Panc1 (cell line): Measurements from ENCODE around the gene CNN2. TPM values are rescaled to one million over a fixed set of nuclear protein-coding genes. Genes with fewer than 3 reads are reported as not detected.

Experiments used
- ATAC-seq: fragments of 200-7000 bp; cut with Tn5 transposase; 2 replicates; pipeline ENCODE4 v1.9.1; 2020; ENCODE audit warnings: mild to moderate bottlenecking, moderate library complexity
- BruUV-seq: library from RNA; stranded (reverse); fragments of 400-500 nt; replicated peaks from 2 replicates; lab custom pipeline; 2021; lab: Mats Ljungman, UMichigan
- CTCF ChIA-PET: fragments of 300-600 bp; sonication (Branson Sonifier 250); formaldehyde crosslinking; loops from one replicate; lab custom pipeline; 2022; ENCODE audit warnings: antibody characterized with exemption; lab: Charles Lee
- POLR2A ChIA-PET: fragments of 300-600 bp; sonication (Branson Sonifier 250); formaldehyde crosslinking; loops from one replicate; lab custom pipeline; 2022; ENCODE audit warnings: antibody characterized with exemption; lab: Charles Lee
- DNase-seq: peaks from one replicate; pipeline ENCODE4 v3.0.0-alpha.2; 2010; ENCODE audit warnings: low read depth, low spot score
- H3K27ac ChIP-seq: 2 replicates; pipeline ENCODE4 v1.5.1; 2011; ENCODE audit warnings: mild to moderate bottlenecking, low read length, inconsistent platforms
- H3K27me3 ChIP-seq: fragments of 200-500 bp; sonication (Bioruptor generic); 2 replicates; pipeline ENCODE4 v1.6.0; 2014; ENCODE audit warnings: low read length, inconsistent platforms; ENCODE audit not compliant: control insufficient read depth, insufficient read depth
- H3K36me3 ChIP-seq: fragments of 200-500 bp; sonication (Bioruptor generic); 2 replicates; pipeline ENCODE4 v1.5.1; 2014; ENCODE audit warnings: inconsistent platforms, mild to moderate bottlenecking, low read length, moderate library complexity; ENCODE audit not compliant: control insufficient read depth, insufficient read depth
- H3K4me1 ChIP-seq: 2 replicates; pipeline ENCODE4 v1.5.1; 2011; ENCODE audit warnings: inconsistent platforms, mild to moderate bottlenecking, low read length, moderate library complexity; ENCODE audit not compliant: control insufficient read depth, insufficient read depth
- H3K4me3 ChIP-seq, 2 experiments: 2 replicates each; pipeline ENCODE4 v1.5.1; 2011 to 2012; ENCODE audit warnings: low read depth in 2 of 2, low read length in 2 of 2, mild to moderate bottlenecking in 2 of 2, inconsistent platforms in 1 of 2, moderate library complexity in 1 of 2
- H3K9me3 ChIP-seq: fragments of 200-500 bp; sonication (Bioruptor generic); 2 replicates; pipeline ENCODE4 v1.5.1; 2014; ENCODE audit warnings: low read depth, mild to moderate bottlenecking, inconsistent platforms, low read length, moderate library complexity; ENCODE audit not compliant: control insufficient read depth, insufficient read depth
- CTCF ChIP-seq: fragments of 450-650 bp; IDR thresholded peaks from 2 replicates; pipeline ENCODE4 v1.5.1; 2017; ENCODE audit warnings: mild to moderate bottlenecking
- POLR2AphosphoS5 ChIP-seq: IDR thresholded peaks from 2 replicates; pipeline ENCODE4 v1.6.1; 2012; ENCODE audit warnings: mild to moderate bottlenecking, low read depth, low read length, moderate library complexity
- REST ChIP-seq, 2 experiments: IDR thresholded peaks; 2 replicates each; pipeline ENCODE4 v1.6.1; 2011 to 2012; ENCODE audit warnings: low read depth in 2 of 2, control low read depth in 1 of 2, low read length in 1 of 2, mild to moderate bottlenecking in 1 of 2, moderate library complexity in 1 of 2; ENCODE audit not compliant: insufficient read depth in 1 of 2
- SIN3A ChIP-seq: IDR thresholded peaks from 2 replicates; pipeline ENCODE4 v1.6.1; 2012; ENCODE audit warnings: low read depth, mild to moderate bottlenecking, low read length, moderate library complexity, borderline replicate concordance; ENCODE audit not compliant: insufficient read depth
- TCF7L2 ChIP-seq: IDR thresholded peaks from 2 replicates; pipeline ENCODE4 v1.6.1; 2011; ENCODE audit warnings: mild to moderate bottlenecking, low read depth, low read length, inconsistent platforms
- in situ Hi-C: cut with HindIII; loops from 2 replicates; pipeline ENCODE4 v1.10.0; 2016; ENCODE audit warnings: low sequenced_read_pairs, low pct_unique_long_range_greater_than_20kb
- intact Hi-C: fragments of 100-400 bp; cut with micrococcal nuclease; formaldehyde crosslinking; loops from one replicate; pipeline ENCODE4 v1.10.0; 2022; ENCODE audit not compliant: unreplicated experiment
- total RNA-seq: library from RNA; stranded (reverse); gene quantifications from one replicate; pipeline ENCODE4 v1.2.1, GENCODE V29; 2021; ENCODE audit not compliant: unreplicated experiment

The CNN2 gene
- total RNA-seq, 1 experiment from 2014 or later, result 203 TPM

- H3K4me1 ChIP-seq, result peaks cover 4% of the 10 kb centered on the region
- POLR2A ChIA-PET, result no interaction called here
- peaks cover 4% of the 10 kb centered on the region; the same call in 1 of the 2 replicates for H3K36me3 ChIP-seq
- no peak for TF ChIP-seq CTCF
- no peak for TF ChIP-seq REST (IDR thresholded peaks at IDR 0.05; ENCODE audit: insufficient read depth in 1 of 2, low read depth in 2 of 2, low read length in 1 of 2)
- no peak for TF ChIP-seq TCF7L2
- TF ChIP-seq POLR2AphosphoS5, result no peak
- no peak for TF ChIP-seq SIN3A
- H3K9me3 ChIP-seq, result no peaks in the 10 kb centered on the region
- intact Hi-C loops, result no loop called here
- H3K4me3 ChIP-seq, result no peak overlapping the region
- no peaks in the 10 kb centered on the region for H3K27me3 ChIP-seq
- DNase-seq (no peak), ATAC-seq (no peak)
- no TSS peak for BruUV-seq
- CTCF ChIA-PET, result no interaction called here
- in situ Hi-C loops, result no loop called here
- H3K27ac ChIP-seq, result no peak overlapping the region
Measured at GRCh38 chr19:988510-988909, 37.9 kb upstream of the CNN2 start.

- Histone ChIP-seq H3K4me1 (no peaks in the 10 kb centered on the region; the same call in 1 of the 2 replicates), H3K27me3 (no peaks in the 10 kb centered on the region), H3K9me3 (no peaks in the 10 kb centered on the region), H3K4me3 (no peak overlapping the region), H3K27ac (no peak overlapping the region), H3K36me3 (peaks cover under 1% of the 10 kb centered on the region; the same call in 1 of the 2 replicates)
- CTCF ChIA-PET, result interaction anchor here (0.5 kb wide), 1 partner anchor 100 kb away, joined by 3 read pairs; no protein-coding TSS in a partner anchor
- no TSS peak for BruUV-seq
- ATAC-seq (no peak), DNase-seq (no peak)
- in situ Hi-C loops (no loop called here), intact Hi-C loops (no loop called here)
- TF ChIP-seq POLR2AphosphoS5 (no peak), CTCF (no peak; the same call in 1 of the 2 replicates), REST (IDR thresholded peaks at IDR 0.05; ENCODE audit: insufficient read depth in 1 of 2, low read depth in 2 of 2, low read length in 1 of 2) (no peak), SIN3A (no peak), TCF7L2 (no peak)
- POLR2A ChIA-PET, result no interaction called here
Measured at GRCh38 chr19:989381-990081, 36.9 kb upstream of the CNN2 start.
